ENCODE data around the gene TTC39A. TPM values are rescaled to one million over a fixed set of nuclear protein-coding genes. Genes with fewer than 3 reads are reported as not detected.
"Not testable (repeated sequence)": the region's sequence is repeated elsewhere in the genome, so short reads cannot be mapped to it uniquely, and the experiment has no call there.

The TTC39A gene
- total RNA-seq, 1 donor from 2014 or later = 2.1 TPM

DNA sequence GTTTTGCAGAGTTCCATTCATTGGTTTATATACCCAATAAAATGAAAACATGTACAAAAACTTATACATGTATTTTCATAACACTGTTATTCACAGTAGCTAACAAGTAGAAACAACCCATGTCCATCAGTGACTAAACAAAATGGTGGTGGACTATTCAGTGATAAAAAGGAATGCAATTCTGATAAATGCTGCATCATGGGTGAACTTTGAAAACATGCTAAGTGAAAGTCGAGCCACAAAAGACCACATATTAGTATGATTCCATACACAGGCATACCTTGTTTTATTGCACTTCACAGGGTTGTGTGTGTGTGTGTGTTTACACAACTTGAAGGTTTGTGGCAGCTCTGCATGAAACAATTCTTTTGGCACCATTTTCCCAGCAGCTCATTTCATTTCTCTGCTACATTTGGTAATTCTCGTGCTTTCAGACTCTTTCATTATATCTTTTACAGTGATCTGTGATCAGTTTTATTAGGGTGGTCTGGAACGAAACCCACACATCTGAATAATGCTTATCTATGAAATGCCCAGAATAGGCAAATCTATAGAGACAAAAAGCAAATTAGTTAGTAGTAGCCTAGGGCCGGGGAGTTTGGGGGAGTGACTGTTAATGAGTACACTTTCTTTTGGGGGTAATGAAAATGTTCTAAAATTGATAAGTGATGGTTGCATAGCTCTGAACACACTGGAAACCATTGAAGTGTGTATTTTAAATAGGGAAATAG is 67.0 kb downstream of the TTC39A start:
- H3K4me1 ChIP-seq (ENCODE audit: control insufficient read depth in 3 of 3, insufficient read depth in 3 of 3, low read length in 3 of 3) = peaks cover 35 to 45% (median 40%) of the 10 kb centered on the region in 3 donors
- no peak overlapping the region for H3K9ac ChIP-seq (ENCODE audit: low read depth in 1 of 3, low read length in 3 of 3)
- H3K9me3 ChIP-seq (ENCODE audit: control insufficient read depth in 3 of 3, low read length in 3 of 3) = no peaks in the 10 kb centered on the region
- H3K4me3 ChIP-seq (ENCODE audit: low read length in 3 of 3) = no peak overlapping the region
- no peak overlapping the region for H3K27ac ChIP-seq (ENCODE audit: low read depth, low read length)
- H3K27me3 ChIP-seq (ENCODE audit: control insufficient read depth in 3 of 3, insufficient read depth in 3 of 3, low read length in 3 of 3) = no peaks in the 10 kb centered on the region
- no peaks in the 10 kb centered on the region for H3K36me3 ChIP-seq (ENCODE audit: control insufficient read depth in 3 of 3, insufficient read depth in 3 of 3, low read length in 3 of 3)

GRCh38 chr1:51255331-51255730 is 75.0 kb downstream of the TTC39A start:
- no peak overlapping the region for H3K9ac ChIP-seq (ENCODE audit: low read depth in 1 of 3, low read length in 3 of 3)
- peaks cover 12 to 25% (median 12%) of the 10 kb centered on the region in 3 donors for H3K4me1 ChIP-seq (ENCODE audit: control insufficient read depth in 3 of 3, insufficient read depth in 3 of 3, low read length in 3 of 3)
- H3K4me3 ChIP-seq (ENCODE audit: low read length in 3 of 3) = no peak overlapping the region
- H3K36me3 ChIP-seq (ENCODE audit: control insufficient read depth in 3 of 3, insufficient read depth in 3 of 3, low read length in 3 of 3) = no peaks in the 10 kb centered on the region
- no peaks in the 10 kb centered on the region for H3K27me3 ChIP-seq (ENCODE audit: control insufficient read depth in 3 of 3, insufficient read depth in 3 of 3, low read length in 3 of 3)
- no peak overlapping the region for H3K27ac ChIP-seq (ENCODE audit: low read depth, low read length)
- H3K9me3 ChIP-seq (ENCODE audit: control insufficient read depth in 3 of 3, low read length in 3 of 3) = no peaks in the 10 kb centered on the region

GRCh38 chr1:51253691-51254090 is 76.7 kb downstream of the TTC39A start:
- Histone ChIP-seq H3K27ac (ENCODE audit: low read depth, low read length) (no peak overlapping the region), H3K9ac (ENCODE audit: low read depth in 1 of 3, low read length in 3 of 3) (no peak overlapping the region)

GRCh38 chr1:51252366-51252765 is 78.0 kb downstream of the TTC39A start:
- peaks cover under 1 to 11% (median 11%) of the 10 kb centered on the region in 3 donors for H3K4me1 ChIP-seq (ENCODE audit: control insufficient read depth in 3 of 3, insufficient read depth in 3 of 3, low read length in 3 of 3)

More at GRCh38 chr1:51253691-51254090, 76.7 kb downstream of the TTC39A start:
- H3K4me1 ChIP-seq (ENCODE audit: control insufficient read depth in 3 of 3, insufficient read depth in 3 of 3, low read length in 3 of 3) = peaks cover 3 to 19% (median 14%) of the 10 kb centered on the region in 3 donors
- H3K9me3 ChIP-seq (ENCODE audit: control insufficient read depth in 3 of 3, low read length in 3 of 3) = no peaks in the 10 kb centered on the region
- H3K27me3 ChIP-seq (ENCODE audit: control insufficient read depth in 3 of 3, insufficient read depth in 3 of 3, low read length in 3 of 3) = no peaks in the 10 kb centered on the region
- H3K4me3 ChIP-seq (ENCODE audit: low read length in 3 of 3) = no peak overlapping the region
- no peaks in the 10 kb centered on the region for H3K36me3 ChIP-seq (ENCODE audit: control insufficient read depth in 3 of 3, insufficient read depth in 3 of 3, low read length in 3 of 3)

GRCh38 chr1:51251165-51251564 is 79.2 kb downstream of the TTC39A start:
- not testable (repeated sequence) for H3K27me3 ChIP-seq (ENCODE audit: control insufficient read depth in 3 of 3, insufficient read depth in 3 of 3, low read length in 3 of 3); H3K4me3 ChIP-seq (ENCODE audit: low read length in 3 of 3); H3K9me3 ChIP-seq (ENCODE audit: control insufficient read depth in 3 of 3, low read length in 3 of 3); H3K27ac ChIP-seq (ENCODE audit: low read depth, low read length); H3K9ac ChIP-seq (ENCODE audit: low read depth in 1 of 3, low read length in 3 of 3); H3K36me3 ChIP-seq (ENCODE audit: control insufficient read depth in 3 of 3, insufficient read depth in 3 of 3, low read length in 3 of 3)
- H3K4me1 ChIP-seq (ENCODE audit: control insufficient read depth in 3 of 3, insufficient read depth in 3 of 3, low read length in 3 of 3) = peaks cover 8 to 15% (median 14%) of the 10 kb centered on the region in 3 donors

More at GRCh38 chr1:51252366-51252765, 78.0 kb downstream of the TTC39A start:
- Histone ChIP-seq H3K4me3 (ENCODE audit: low read length in 3 of 3) (no peak overlapping the region), H3K9me3 (ENCODE audit: control insufficient read depth in 3 of 3, low read length in 3 of 3) (no peaks in the 10 kb centered on the region), H3K27me3 (ENCODE audit: control insufficient read depth in 3 of 3, insufficient read depth in 3 of 3, low read length in 3 of 3) (no peaks in the 10 kb centered on the region), H3K27ac (ENCODE audit: low read depth, low read length) (no peak overlapping the region), H3K9ac (ENCODE audit: low read depth in 1 of 3, low read length in 3 of 3) (no peak overlapping the region), H3K36me3 (ENCODE audit: control insufficient read depth in 3 of 3, insufficient read depth in 3 of 3, low read length in 3 of 3) (no peaks in the 10 kb centered on the region)

- peaks cover 11 to 19% (median 17%) of the 10 kb centered on the region in 3 donors for H3K4me1 ChIP-seq (ENCODE audit: control insufficient read depth in 3 of 3, insufficient read depth in 3 of 3, low read length in 3 of 3)
- not testable (repeated sequence) for H3K36me3 ChIP-seq (ENCODE audit: control insufficient read depth in 3 of 3, insufficient read depth in 3 of 3, low read length in 3 of 3); H3K9me3 ChIP-seq (ENCODE audit: control insufficient read depth in 3 of 3, low read length in 3 of 3); H3K27me3 ChIP-seq (ENCODE audit: control insufficient read depth in 3 of 3, insufficient read depth in 3 of 3, low read length in 3 of 3); H3K9ac ChIP-seq (ENCODE audit: low read depth in 1 of 3, low read length in 3 of 3); H3K27ac ChIP-seq (ENCODE audit: low read depth, low read length); H3K4me3 ChIP-seq (ENCODE audit: low read length in 3 of 3)
Observed at GRCh38 chr1:51250729-51251128, 79.6 kb downstream of the TTC39A start.

GRCh38 chr1:51249445-51249844 is 80.9 kb downstream of the TTC39A start:
- H3K4me1 ChIP-seq (ENCODE audit: control insufficient read depth in 3 of 3, insufficient read depth in 3 of 3, low read length in 3 of 3) = peaks cover 17 to 22% (median 17%) of the 10 kb centered on the region in 3 donors

GRCh38 chr1:51247499-51247898 is 82.9 kb downstream of the TTC39A start:
- Histone ChIP-seq H3K9me3 (ENCODE audit: control insufficient read depth in 3 of 3, low read length in 3 of 3) (no peaks in the 10 kb centered on the region), H3K4me3 (ENCODE audit: low read length in 3 of 3) (no peak overlapping the region), H3K27me3 (ENCODE audit: control insufficient read depth in 3 of 3, insufficient read depth in 3 of 3, low read length in 3 of 3) (no peaks in the 10 kb centered on the region), H3K4me1 (ENCODE audit: control insufficient read depth in 3 of 3, insufficient read depth in 3 of 3, low read length in 3 of 3) (peaks cover 17 to 23% (median 18%) of the 10 kb centered on the region in 3 donors), H3K36me3 (ENCODE audit: control insufficient read depth in 3 of 3, insufficient read depth in 3 of 3, low read length in 3 of 3) (no peaks in the 10 kb centered on the region), H3K9ac (ENCODE audit: low read depth in 1 of 3, low read length in 3 of 3) (no peak overlapping the region), H3K27ac (ENCODE audit: low read depth, low read length) (no peak overlapping the region)

More at GRCh38 chr1:51249445-51249844, 80.9 kb downstream of the TTC39A start:
- no peak overlapping the region for H3K27ac ChIP-seq (ENCODE audit: low read depth, low read length)
- H3K27me3 ChIP-seq (ENCODE audit: control insufficient read depth in 3 of 3, insufficient read depth in 3 of 3, low read length in 3 of 3) = no peaks in the 10 kb centered on the region
- H3K9me3 ChIP-seq (ENCODE audit: control insufficient read depth in 3 of 3, low read length in 3 of 3) = no peaks in the 10 kb centered on the region
- H3K9ac ChIP-seq (ENCODE audit: low read depth in 1 of 3, low read length in 3 of 3) = no peak overlapping the region
- H3K36me3 ChIP-seq (ENCODE audit: control insufficient read depth in 3 of 3, insufficient read depth in 3 of 3, low read length in 3 of 3) = no peaks in the 10 kb centered on the region
- H3K4me3 ChIP-seq (ENCODE audit: low read length in 3 of 3) = no peak overlapping the region

GRCh38 chr1:51247022-51247421 is 83.3 kb downstream of the TTC39A start:
- no peaks in the 10 kb centered on the region for H3K36me3 ChIP-seq (ENCODE audit: control insufficient read depth in 3 of 3, insufficient read depth in 3 of 3, low read length in 3 of 3)
- H3K9ac ChIP-seq (ENCODE audit: low read depth in 1 of 3, low read length in 3 of 3) = no peak overlapping the region
- no peaks in the 10 kb centered on the region for H3K9me3 ChIP-seq (ENCODE audit: control insufficient read depth in 3 of 3, low read length in 3 of 3)
- no peak overlapping the region for H3K4me3 ChIP-seq (ENCODE audit: low read length in 3 of 3)
- H3K27me3 ChIP-seq (ENCODE audit: control insufficient read depth in 3 of 3, insufficient read depth in 3 of 3, low read length in 3 of 3) = no peaks in the 10 kb centered on the region
- peaks cover 17 to 23% (median 23%) of the 10 kb centered on the region in 3 donors for H3K4me1 ChIP-seq (ENCODE audit: control insufficient read depth in 3 of 3, insufficient read depth in 3 of 3, low read length in 3 of 3)
- no peak overlapping the region for H3K27ac ChIP-seq (ENCODE audit: low read depth, low read length)

- Histone ChIP-seq H3K36me3 (ENCODE audit: control insufficient read depth in 3 of 3, insufficient read depth in 3 of 3, low read length in 3 of 3) (no peaks in the 10 kb centered on the region), H3K27ac (ENCODE audit: low read depth, low read length) (no peak overlapping the region), H3K4me1 (ENCODE audit: control insufficient read depth in 3 of 3, insufficient read depth in 3 of 3, low read length in 3 of 3) (peaks cover 40 to 49% (median 44%) of the 10 kb centered on the region in 3 donors)
Observed at GRCh38 chr1:51242546-51242945, 87.8 kb downstream of the TTC39A start.

More at GRCh38 chr1:51242546-51242945, 87.8 kb downstream of the TTC39A start:
- Histone ChIP-seq H3K27me3 (ENCODE audit: control insufficient read depth in 3 of 3, insufficient read depth in 3 of 3, low read length in 3 of 3) (no peaks in the 10 kb centered on the region), H3K9me3 (ENCODE audit: control insufficient read depth in 3 of 3, low read length in 3 of 3) (no peaks in the 10 kb centered on the region), H3K4me3 (ENCODE audit: low read length in 3 of 3) (no peak overlapping the region), H3K9ac (ENCODE audit: low read depth in 1 of 3, low read length in 3 of 3) (no peak overlapping the region)
